HS-27A (cell line): ENCODE data around the gene C1orf185.
"Not testable (repeated sequence)": the region's sequence is repeated elsewhere in the genome, so short reads cannot be mapped to it uniquely, and the experiment has no call there.

ENCODE experiments used
- DNase-seq: peaks from one replicate; pipeline ENCODE4 v3.0.0-alpha.2; 2012; ENCODE audit warnings: low read depth, missing footprints

The C1orf185 gene

DNA sequence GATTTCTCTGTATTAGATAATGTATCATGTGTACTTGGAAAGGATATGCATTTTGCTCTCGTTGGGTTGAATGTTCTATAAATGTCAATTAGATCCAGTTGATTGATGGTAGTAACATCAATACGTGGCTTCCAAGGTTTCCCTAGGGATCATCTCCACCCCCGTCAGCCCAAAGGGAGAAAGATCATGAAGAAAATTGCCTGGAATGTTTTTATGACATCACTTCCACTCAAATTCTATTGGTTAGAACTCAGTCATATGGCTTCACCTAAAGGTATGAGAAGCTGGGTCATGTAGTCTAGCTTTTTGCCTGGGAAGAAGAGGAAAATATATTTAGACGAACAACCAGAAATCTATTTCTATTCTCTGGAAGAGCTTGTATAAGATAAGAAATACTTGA lies at the start of gene C1orf185:
TSS of gene C1orf185 (plus strand) at position 253 of the 400 bp plus-strand sequence. CDS start at position 259, 6 bp downstream.
- DNase-seq, result no peak

DNA sequence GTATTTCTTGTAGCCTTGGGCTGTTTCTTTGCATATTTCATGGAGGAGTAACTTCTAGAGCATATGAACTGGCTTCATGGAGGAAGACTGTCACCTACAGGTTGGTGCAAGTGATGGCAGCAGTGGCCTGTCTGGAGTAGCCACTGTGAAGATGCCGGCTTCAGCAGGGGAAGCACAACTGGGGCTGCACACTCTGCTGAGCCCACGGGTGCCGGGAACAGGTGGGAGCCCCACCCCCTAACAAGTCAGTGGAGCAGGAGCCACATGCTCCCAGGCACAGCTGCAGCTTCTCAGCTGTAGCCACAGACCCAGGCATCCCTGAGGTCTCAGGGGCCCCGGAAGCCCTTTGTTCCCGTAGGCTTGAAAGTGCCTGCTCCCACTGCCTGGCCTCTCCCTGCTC lies 43.2 kb upstream of the C1orf185 start:
- no peak for DNase-seq

DNA sequence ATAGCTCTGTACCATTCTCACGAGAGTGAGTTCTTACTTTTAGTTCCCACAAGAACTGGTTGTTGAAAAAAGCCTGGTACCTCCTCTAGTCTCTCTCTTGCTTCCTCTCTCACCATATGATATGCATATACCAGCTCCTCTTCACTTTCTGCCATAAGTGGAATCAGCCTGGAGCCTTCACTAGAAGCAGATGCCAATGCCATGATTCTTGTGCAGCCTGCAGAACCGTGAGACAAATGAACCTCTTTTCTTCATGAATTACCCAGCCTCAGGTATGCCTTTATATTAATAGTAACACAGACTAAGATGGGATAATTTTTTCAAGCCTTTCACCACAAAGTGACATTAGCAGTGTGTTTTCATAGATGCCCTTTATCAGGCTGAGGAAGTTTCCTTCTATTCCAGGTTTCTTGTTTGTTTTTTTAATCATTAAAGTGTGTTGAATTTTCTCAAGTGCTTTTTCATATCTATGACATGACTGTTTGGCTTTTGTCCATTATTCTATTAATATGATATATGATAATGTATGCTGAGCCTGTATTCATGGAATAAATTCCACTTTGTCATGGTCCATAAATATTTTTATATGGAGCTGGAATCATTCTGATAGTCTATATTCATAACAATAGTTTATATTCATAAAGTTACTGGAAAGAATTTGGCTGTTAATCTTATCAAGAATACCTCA lies 40.7 kb upstream of the C1orf185 start:
- no peak for DNase-seq

DNA sequence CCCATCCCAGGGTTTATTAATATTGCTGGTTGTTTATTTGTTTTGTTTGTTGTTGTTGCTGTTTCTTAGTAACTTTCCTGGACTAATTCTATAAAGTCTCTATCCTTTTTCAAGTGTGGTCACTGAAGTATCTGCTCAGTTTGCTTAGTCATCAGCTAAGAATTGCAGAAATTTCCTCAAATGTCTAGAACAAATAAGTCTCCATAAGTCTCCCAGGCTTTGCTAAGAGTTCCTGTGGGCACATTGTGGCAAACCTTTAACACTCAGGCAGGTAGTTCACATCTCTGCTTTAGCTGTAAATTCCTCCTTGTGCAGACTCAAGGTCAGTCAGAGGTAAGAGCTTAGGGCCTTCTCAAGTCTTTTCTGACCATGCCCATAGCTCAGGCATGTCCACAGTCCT lies 38.9 kb upstream of the C1orf185 start:
- DNase-seq, result peak; percentile 72

DNA sequence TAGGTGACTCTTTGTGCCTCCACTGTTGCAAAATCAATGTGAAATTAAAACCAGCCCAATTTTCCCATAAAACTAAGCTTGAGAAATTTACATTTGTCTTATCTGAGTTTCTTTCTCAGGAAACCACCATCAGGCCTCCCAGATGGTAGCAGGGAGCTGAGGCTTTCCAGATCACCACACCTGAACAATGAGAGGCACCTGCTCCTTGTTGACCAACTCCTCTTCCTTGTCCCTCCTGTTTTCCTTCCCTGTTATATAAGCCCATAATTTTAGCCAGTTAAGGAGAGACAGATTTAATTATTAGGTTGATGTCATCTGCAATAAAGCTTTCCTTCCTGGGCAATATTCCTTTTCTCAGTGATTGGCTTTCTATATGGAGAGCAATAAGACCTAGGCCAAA lies 32.0 kb upstream of the C1orf185 start:
- no peak for DNase-seq

DNA sequence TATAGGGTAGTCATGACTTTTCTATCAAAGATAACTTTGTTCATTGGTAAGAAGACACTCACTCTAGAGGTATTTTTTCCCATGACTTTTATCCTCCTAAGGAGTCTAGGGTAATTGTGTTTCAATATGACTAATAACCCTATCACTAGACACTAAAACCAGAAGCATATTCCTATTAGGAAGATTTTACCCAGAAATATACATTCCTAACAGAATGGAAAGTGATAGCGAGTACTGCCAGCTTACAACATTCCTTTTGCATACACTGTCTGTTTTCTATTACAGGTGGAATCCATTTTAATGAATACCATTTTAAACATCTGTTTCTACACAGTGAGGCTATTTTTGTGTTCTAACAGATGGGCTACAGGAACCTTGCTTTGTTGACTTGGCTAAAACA lies 31.4 kb upstream of the C1orf185 start:
- DNase-seq, result no peak

DNA sequence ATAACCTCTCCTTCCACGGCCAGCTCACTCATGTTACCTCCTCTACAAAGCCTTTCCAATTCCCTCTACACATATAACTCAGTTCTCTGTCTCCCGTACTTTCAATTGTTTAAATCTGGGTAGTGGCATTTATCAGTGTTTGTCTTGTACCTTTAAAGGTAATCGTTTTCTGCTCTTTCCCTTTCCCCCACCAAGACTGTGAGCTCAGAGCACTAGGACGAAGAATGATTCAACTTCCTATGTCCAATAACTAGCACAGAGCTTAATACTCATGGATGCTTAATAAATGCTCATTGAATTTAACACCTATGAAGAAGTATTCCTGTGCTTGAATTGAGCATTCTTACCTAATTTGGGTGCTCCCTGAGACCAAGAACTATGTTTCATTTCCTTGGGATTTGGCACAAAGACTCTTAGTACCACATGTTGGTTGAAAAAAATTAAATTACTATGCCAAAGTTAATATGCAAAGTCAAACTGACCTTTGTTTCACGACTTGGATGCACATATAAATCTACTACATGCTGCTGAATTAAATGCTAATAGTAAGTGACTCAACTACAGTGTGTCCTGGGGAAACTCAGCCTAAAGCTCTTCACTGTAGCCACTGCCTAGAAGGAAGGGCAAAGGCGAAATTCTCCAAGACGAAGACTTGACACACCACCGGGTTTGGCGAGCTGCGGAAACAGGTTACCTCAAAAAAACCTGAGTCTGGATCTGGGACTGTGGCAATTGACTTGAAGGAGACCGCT lies 30.6 kb upstream of the C1orf185 start:
- DNase-seq, result no peak

DNA sequence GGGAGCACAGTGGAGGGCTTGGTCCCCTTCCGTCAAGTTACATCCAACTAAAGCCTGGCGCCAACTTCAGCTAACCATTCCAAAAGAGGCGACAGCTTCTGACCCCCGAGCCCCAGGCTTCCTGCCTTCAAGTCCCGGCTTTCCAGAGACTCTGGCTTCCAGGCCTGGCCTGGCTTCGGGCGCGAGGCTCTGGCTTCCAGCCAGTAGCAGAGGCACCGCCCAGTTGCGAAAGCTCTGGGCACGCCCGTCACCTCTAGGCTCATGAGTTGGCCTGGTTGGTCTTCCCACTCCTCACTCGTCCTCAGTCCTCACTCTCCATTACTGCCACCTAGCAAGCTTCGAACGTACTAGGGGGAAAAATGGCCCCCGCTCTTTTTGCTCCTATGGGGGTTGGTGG lies 30.0 kb upstream of the C1orf185 start:
- DNase-seq, result no peak

DNA sequence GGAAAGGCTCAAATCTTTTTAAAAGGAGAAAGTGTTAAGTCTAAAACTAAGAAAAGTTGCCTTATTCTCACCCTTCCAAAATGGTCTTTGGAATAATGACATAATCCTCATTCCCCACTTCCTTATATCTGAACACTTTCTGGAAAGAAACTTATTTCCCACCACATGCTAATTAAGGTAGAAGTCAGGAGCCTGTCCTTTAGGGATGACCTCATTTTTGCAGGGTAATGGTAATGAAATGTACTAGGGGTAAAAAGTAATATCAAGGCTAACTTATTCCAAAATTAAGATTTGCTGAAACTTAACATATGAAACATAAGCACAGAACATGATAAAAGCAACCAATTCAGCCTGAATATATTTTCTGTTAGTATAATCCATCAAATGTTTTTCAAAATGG lies 29.4 kb upstream of the C1orf185 start:
- DNase-seq, result no peak

DNA sequence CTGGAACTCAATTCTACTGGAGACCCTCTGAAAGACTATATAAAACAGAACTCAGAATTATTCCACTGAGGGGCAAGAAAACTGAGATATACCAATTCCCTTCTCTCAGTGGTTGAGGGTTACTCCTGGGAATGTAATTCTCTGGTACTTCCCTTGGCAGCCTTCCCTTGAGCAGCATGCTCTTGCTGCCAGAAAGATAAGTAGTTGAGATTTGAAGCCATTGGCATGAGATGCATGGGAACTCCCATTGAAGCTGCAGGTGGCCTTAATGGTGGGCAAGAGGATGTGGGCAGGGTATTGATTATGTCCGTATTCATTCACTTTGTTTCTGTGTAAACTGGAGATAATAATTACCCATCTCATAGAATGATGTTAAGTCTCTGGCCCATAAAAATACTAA lies 28.6 kb upstream of the C1orf185 start:
- no peak for DNase-seq

DNA sequence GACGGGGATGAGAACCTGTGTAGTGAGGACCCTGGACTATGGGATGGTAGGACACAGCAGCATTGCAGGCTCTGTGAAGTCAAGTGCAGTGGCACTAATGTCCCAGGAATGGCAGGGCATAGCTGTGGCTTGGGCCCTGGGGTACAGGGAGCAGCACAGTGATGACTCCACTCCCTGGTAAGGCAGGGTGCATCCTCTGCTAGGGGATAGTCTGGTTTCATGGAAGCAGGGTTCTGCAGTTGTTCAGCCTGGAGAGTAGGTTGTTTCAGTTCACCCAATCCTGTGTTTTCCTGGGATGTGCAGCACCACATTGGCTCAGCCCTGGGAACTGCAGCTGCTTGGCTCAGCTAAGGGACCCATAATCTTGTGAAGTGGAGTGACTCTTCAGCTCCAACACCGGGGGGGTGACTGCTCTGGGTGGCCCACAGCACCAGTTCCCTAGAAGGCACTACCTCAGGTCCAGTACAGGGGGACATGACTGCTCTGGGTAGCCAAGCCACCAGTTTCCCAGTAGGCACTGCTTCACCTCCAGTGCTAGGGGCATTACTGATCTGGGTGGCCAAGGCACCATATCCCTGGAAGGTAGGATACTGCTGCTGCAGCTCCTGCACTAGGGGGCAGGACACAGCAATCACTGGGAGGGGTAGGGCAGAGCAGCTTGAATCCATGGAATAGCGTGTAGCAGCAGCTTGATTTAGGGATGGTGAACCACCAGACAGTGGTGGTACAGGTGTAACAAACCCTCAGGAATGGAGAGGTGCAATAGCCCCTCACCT lies 15.3 kb upstream of the C1orf185 start:
- DNase-seq, result no peak

DNA sequence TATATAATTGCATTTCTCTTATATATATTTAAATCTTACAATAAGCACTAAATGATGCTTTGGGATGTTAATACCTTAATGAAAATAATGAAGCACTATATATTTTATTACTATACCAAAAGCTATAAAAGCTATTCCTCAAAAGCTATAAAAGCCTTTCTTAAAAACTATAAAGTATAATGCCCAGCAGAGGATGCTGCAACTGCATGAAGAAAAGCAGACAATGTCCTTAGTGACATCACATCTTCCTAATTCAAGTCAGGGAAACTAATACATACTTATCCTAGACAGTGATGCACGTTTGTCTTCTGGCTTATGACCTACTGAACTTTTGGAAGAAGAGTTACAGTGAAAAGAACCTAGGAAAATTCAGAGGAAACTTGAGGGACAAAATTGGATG lies 13.6 kb upstream of the C1orf185 start:
- DNase-seq, result no peak

DNA sequence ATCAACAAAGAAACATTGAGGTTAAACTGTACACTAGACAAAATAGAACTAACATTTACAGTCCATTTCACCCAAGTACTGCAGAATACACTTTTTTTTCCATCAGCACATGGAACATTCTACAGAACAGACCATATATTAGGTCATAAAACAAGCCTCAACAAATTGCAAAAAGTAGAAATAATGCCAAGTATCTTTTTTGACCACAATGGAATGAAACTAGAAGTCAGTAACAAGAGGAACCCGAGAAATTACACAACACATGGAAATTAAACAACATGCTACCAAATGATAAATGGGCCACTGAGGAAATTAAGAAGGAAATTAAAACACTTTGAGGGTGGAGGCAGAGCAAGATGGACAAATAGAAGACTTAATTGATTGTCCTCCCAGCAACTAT lies 8.4 kb upstream of the C1orf185 start:
- DNase-seq, result no peak

DNA sequence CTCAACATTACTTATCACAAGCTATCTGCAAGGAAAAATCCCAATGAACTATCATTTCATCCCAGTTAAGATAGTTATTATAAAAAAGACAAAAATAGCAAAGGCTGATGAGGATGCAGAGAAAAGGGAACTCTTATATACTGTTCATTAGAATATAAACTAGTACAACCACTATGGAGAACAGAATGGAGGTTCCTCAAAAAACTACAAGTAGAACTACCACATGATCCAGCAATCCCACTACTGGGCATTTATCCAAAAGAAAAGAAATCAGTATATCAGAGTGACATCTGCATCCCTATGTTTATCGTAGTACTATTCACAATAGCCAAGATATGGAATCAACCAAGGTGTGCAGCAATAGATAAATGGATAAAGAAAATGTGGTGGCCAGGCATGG lies 4.9 kb upstream of the C1orf185 start:
- DNase-seq, result no peak

DNA sequence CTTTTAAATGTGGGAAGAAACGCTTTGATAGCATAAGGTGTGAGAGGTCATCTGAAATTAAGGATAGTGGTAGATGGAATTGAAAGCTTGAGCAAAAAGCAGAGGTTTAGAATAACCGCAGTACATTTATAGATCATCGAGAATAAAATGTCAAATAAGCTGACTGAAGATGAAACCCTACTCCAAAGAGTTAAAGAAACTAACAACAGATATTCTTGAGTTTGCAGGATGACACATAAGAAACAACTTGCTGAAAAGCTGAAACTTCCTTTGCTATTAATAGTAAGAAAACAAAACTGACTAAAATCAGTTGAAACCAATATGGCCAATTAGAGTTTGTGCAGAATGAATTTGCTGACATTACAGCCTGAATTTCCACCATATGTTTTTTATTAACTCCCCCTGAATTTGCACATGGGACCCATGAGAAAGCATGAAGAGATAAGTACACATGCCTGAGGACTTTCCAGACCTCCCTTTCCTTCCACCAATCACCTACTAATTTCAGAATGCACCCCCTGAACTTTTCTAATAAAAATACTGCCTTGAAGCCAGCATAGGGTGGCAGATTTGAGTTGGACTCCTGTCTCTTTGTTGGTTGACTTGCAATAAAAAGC lies 1.7 kb upstream of the C1orf185 start:
- DNase-seq, result no peak

DNA sequence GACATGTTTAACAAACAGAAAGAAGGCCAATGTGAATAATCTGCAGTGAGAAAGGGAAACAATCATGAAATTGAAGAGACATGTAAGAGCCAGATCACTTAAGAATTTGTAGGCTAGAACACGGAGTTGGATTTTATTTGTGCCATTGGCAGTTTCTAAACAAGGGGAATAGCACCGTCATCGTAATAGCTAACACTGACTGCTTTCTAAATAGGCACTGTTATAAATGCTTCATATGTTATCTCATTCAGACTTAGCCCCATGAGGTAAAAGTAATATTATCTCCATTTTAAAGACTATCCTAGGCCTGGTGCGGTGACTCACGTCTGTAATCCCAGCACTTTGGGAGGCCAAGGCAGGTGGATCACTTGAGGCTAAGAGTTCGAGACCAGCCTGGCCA lies 12.1 kb downstream of the C1orf185 start:
- DNase-seq, result no peak

DNA sequence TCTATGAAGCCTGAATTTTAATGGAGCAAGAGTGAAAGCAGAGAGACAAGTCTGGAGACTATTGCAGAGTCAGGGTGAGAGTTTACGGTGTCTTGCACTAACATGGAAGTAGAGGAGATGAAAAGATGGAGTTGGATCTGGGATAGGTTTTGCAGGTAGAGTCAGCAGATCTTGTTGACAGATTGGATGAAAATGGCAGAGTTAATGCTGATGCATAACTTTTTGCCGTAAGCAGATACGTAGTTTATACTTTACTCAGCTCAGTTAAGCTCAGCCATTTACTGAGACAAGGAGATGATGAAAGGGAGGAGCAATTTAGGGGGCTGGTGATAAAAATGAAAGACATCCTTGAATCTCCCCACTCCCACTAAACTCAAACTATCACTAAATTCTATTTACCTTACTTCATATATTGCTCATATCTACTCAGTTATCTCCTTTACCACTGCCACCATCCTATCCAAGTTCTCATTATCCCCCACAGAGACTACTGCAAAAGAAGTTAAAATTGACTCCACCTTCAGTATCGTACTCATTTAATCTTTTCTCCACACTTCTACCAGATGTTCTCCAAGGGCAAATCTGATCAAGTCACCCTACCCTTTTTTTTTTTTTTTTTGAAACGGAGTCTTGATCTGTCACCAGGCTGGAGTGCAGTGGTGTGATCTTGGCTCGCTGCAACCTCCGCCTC lies 13.8 kb downstream of the C1orf185 start:
- no peak for DNase-seq

DNA sequence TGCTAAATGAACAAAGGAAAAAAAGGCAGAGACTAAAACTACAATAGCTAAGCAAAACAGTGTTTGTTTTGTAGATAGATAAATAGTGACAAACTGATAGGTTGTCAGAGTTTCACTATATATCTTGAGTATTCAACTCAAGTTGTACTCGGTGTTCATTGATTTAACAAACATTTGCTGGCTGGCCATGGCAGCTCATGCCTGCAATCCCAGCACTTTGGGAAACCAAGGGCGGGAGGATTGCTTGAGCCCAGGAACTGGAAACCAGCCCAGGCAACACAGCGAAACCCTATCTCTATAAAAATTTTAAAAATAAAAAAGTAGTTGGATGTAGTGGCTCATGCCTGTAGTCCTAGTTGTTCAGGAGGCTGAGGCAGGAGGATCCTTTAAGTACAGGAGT lies 17.3 kb downstream of the C1orf185 start:
- DNase-seq, result no peak

DNA sequence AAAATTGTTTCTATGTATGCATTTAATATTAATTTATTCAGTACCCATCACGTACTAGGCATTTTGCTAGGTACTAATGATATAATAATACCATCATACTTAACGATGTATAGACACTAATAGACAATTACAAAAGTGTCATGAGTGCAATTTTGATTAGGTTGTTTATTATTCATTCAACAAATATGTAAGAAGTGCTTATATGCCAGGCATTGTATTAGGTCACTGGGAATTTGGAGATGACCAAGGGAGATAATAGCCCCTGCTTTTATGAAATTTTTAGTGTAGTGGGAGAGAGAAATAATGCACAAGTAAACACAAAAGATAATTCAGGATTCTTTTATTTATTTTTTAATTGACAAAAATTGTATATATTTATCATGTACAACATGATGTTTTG lies 18.6 kb downstream of the C1orf185 start:
- no peak for DNase-seq

DNA sequence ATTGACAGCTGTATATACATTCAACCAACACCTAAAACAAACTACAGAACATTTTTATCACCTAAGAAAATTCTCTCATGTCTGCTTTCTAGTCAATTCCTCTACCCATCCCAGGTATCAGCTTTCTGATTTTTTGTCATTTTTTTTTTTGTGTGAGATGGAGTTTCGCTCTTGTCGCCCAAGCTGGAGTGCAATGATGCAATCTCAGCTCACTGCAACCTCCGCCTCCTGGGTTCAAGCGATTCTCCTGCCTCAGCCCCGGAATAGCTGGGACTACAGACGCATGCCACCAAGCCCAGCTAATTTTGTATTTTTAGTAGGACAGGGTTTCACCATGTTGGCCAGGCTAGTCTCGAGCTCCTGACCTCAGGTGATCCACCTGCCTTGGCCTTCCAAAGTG lies 25.1 kb downstream of the C1orf185 start:
- not testable (repeated sequence) for DNase-seq

DNA sequence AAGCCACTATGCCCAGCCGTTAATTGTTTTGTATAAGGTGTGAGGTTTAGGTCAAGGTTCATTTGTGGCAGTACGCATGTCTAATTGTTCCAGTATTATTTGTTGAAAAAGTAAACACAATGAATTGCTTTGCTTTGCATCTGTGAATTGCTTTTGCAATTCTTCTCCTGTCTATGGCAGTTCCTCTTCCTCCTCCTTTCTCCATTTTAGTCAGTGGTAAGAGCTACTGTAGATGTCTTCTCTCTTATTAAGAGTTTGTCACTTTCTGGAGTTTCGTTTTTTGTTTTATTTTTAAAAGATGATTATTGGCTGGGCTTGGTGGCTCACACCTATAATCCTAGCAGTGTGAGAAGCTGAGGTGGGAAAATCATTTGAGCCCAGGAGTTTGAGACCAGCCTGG lies 29.2 kb downstream of the C1orf185 start:
- DNase-seq, result no peak

DNA sequence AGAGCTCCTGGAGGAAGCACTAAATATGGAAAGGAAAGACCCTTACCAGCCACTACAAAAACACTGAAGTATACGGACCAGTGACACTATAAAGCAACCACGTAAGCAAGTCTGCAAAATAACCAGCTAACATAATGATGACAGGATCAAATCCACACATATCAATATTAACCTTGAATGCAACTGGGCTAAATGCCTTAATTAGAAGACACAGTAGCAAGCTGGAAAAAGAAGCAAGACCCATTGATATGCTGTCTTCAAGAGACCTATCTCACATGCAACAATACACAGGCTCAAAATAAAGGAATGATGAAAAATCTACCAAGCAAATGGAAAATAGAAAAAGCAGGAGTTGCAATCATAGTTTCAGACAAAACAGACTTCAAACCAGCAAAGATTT lies 31.0 kb downstream of the C1orf185 start:
- no peak for DNase-seq
